ENCODE data around the gene PCCA.
"Not testable (repeated sequence)": the region's sequence is repeated elsewhere in the genome, so short reads cannot be mapped to it uniquely, and the experiment has no call there.

Gene PCCA

DNA sequence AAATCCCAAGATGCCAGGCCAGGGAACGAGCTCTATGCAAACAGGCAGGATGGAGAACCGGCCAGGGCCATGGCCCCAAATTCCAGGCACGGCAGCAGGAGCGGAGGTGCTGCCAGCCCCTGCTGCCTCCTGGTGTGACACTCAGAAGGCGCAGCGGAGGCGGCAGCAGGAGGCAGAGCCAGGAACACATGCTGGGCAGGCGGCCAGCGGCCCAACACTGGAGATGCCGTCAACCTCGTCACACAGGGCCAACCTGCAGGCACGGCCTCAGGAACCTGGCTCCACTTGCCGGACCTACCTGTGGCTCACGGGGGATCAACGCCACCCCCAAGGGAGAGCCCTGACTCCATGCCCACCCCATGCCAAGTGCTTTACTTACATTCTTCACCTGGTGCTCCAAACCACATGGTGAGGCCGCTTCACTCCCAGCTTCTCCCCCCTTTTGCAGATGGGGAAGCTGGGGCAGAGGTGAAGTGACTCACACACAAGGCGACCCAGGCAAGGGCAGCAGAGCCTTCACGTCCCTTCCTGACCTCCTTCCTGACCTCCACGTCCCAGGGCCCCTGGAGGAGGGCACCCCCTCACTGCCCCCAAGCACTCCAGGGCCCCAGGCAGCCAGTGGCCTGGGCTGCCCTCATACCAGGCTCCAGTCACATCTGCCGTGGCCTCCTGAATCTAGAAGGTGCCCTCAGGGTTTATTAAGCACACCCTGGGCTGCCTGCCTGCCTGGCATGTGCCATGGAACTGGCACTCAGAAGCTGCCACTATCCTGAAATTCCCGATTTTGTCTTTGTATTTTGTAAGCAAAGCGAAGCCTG lies 456.2 kb downstream of the PCCA start:
- DNase-seq (ENCODE audit: low read depth in 2 of 2): no peak

DNA sequence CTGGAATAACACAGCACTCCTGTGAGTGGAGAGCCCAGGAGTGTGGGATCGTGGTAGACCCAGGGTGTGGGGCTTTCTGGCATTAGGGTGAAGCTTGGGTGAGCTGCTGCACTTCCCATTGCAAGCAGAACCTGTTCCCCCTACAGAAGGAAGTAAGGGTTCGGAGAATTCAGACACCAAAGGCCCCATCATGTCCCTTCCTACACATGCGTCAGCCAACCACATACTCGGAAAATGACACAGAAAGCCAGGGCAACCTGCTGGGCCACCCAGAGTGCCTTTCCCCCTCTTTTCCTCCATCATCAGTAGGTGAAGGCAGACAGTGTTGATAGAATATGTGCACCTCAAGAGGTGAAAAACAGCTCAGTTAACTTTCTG lies 456.8 kb downstream of the PCCA start:
- no peak for DNase-seq (ENCODE audit: low read depth in 2 of 2)

DNA sequence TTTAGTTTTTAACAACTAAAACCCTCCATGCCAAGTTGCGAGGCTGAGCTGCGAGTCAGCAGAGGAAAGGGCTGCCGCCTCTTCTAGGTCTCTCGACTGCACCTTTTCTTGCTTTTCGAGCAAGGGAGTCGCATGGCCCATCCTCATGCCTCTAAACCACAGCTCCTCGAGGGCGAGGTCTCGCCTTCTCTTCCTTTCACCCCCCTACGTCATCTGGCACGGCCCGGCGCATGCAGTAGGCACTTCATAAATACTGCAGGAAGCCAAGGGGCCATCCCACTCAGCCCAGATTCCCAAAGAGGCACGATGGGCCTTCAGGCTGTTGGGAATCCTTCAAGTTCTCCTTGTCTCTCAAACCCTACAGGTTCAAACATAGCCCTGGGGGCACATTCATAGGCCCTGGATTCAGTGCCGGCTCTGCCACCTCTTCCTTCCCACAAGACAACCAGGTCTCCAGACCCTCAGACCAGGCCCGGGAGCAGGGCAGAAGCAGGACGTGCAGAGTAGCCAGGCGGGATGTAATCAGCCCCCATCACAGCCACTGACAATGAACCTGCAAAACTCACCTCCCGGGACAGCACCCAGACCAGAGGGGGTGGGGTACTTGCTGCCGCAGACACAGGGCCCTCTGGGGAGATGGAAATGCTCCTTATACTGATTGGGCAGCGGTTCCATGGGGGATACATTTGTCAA lies 458.0 kb downstream of the PCCA start:
- DNase-seq (ENCODE audit: low read depth in 2 of 2): no peak

DNA sequence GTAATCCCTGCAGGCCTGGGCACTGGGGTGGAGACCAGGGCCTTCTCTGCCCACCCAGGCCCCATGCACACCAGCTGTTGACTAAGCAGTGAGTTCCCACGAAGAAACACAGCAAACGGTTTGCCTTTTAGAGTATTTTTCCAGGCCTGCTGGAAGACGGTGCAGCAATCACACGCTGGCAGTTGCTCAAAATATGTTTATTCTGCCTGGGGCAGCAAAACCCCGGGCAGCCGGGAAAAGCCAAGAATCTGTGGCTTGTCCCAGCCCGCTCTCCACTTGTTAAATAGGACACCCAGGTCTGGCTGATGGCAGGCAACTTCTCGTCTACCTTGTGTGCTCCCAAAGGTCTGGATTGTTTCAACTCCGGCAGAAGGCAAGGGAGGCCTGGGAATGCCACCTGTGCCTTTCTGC lies 458.9 kb downstream of the PCCA start:
- no peak for DNase-seq (ENCODE audit: low read depth in 2 of 2)

DNA sequence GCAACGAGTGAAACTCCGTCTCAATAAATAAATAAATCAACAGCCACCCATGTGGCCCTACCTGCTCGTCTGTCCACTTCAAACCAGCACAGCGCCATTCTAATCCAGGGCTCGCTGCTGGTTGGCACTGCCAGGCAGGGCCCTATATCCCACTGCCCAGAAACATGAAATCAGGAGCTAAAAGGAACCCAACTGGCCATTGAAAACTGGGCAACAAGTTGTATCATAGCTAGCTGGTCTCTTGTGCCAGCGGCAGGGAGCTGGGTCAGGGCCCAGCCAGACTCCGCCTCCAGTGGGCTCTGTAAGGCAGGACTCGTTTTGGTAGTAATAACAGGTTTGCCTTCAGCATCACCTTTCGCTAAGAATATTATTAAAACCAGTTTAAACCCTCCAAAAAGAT lies 460.4 kb downstream of the PCCA start:
- no peak for DNase-seq (ENCODE audit: low read depth in 2 of 2)

DNA sequence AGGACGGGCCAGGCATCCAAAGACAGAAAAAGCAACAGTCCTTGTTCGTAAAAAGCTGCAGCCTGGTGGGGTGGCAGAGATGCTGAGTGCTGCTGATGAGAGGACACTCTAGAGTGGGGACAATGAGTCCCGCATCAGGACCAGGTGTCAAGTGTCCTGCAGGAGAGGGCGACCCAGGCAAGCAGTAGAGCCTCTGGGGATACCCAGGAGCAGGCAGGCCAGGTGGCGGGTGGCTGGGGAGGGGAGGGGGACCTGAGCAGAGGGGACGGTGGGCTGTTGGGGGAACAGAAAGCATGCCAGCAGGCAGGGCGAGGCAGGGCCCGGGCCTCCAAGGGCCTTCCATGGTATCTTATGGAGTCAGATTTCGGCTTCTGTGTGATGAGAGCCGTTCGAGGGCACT lies 463.9 kb downstream of the PCCA start:
- no peak for DNase-seq (ENCODE audit: low read depth in 2 of 2)

DNA sequence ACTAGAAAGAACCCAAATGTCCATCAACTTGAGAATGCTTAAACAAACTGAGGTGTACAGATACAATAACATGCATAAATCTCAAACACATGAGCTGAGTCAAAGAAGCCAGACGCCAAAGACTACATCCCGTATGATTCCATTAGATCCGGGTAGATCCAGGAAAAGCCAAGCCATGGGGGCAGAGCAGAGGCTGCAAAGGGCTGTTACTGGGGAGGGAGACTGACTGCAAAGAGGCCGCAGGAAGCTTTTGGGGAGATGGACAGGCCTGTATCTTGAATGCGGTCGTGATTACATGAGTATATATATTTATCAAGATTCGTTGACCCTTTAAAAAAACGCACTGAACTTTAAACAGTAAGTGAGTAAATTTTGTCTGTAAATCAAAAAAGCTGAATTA lies 471.0 kb downstream of the PCCA start:
- DNase-seq (ENCODE audit: low read depth in 2 of 2): no peak

DNA sequence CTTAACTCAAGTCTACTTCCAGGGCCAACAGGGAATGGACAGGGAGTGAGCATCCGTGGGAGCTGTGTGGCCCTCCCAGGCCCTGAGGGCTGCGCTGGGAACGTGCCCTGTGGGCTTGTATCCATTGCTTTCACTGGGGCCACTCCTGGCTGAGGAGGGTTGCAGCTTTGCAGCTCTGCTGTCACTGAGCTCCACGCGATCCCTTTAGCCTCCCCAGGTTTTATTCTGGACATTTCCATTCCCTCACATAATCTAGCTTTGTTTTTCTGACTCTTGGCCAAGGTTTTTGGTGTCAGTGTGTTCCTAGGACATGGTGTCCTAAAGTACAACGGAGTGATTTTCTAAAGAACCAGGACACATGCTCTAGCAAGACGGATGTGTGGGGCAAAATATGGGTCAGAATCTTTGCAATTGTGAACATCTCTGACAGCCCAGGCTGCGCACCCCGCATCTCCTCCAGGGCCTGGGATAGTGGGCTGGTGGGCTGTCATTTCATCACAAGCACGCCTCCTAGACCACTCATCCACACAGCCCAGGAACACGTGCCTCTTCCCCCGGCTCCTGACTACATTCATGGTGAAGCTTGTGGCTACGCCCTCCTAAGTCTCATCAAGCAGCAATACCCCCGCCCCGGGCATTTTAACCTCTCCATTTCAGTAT lies 471.7 kb downstream of the PCCA start:
- DNase-seq (ENCODE audit: low read depth in 2 of 2): no peak

DNA sequence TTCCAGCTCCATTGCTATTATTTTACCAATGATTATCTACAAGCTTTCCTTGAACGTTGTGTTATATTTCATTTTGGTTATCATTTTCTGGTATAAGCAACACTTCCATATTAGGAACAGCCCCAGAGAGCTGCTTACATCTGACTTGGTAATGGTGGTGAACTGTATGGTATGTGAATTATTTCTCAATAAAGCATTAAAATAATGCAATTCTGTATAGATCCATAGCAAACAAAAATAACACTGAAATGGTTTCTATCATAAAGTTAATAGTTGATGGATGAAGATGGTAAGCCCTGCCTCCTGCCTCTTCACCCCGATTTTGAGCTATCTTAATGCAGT lies 472.2 kb downstream of the PCCA start:
- DNase-seq (ENCODE audit: low read depth in 2 of 2): no peak

DNA sequence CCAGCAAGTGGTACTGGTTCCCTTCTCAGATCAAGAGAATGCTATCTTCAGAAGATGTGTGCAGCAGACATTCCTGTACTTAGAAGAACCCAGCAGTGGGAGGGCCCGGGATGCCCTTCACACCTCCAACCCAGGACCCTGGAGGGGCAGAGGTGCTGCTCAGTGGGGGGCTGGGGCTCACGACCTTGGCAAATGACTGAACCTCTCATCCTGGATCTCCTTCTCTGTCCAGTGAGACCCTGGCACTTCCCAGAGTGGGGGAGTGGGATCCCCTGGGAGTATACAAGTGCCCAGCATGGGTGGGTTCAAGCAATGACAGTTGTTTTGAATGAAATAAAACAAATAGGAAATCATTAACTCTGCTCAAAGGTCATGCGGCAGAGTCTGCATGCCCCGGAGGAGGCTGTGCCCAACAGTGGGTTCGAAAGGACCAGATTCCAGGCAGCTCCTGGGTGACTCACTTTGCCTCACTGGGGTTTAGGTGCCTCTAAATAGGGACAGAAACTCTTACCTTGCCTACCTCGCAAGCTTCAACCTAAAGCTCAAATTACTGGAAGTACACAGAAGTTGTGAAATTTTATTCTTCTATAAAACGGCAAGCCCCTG lies 472.8 kb downstream of the PCCA start:
- DNase-seq (ENCODE audit: low read depth in 2 of 2): no peak

DNA sequence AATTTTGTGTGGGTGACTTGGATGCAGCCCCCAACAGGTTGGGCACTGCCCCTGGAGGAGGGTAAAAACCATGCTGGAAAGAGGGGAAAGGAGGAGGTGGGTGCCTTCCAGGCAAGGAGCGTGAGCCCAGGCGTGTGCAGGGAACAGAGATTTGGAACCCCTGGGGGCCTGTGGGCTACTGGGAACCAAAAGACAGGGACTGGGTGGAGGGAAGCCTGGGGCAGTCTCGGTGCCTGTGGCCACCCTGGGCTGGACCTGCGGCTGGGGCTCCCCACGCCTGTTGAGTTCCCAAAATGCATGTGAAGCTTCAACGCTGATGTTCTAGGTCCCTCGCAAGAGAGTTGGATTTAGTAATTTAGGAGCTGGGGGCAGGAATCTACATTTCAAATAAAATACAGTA lies 474.9 kb downstream of the PCCA start:
- DNase-seq (ENCODE audit: low read depth in 2 of 2): no peak

DNA sequence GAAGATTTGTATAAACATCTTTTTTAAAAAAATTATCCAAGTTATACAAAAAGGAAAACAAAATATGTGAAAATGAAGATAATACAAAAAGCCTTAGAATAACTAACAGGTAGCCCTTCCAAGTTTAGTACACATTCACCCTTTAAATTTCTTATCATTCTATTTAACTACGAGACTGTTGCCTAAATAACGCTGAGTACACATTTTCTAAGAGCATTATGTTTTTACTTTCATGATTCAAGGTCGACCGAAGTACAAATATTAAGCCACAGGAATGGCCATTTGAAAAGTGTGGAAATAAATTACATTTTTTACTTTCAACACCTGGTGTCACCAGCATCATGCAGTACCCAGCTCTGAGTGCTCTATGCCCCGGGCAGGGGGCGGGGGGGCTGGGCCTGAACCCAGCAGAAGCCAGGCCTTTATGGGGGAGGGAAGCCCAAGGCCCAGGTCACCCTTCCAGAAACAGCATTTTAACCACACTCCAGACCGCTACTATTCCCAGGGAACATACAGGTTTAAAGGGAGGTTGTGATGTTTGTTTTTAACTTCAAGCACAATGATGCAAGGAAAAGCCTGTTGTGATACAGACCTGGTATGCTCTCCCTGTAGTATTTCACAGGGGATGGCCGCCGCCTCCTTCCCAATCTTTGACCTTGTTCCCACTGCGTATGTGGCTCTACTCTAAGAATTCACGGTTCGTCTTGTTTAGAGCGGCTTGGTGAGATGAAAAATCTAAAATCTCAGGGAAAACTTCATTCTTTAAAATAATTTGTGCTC lies 475.7 kb downstream of the PCCA start:
- DNase-seq (ENCODE audit: low read depth in 2 of 2): no peak

DNA sequence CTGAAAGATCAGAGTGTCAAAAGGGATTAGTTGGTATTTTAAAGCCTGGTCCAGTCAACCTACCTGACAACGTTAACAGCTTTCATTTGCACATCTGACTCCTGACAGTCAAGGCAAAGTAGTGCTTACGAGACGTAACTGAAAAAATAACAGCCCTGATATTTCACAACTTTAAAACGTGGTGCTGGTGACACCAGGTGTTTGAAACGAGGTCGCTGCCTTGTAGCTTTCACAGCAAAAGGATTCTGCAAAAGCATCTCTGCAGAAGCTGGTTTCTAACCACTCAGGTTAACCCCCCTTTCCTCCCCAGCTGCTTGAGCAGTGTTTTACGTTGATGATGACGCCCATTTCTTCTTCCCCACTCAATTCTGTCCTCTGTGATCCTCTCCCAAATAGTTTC lies 476.4 kb downstream of the PCCA start:
- no peak for DNase-seq (ENCODE audit: low read depth in 2 of 2)

DNA sequence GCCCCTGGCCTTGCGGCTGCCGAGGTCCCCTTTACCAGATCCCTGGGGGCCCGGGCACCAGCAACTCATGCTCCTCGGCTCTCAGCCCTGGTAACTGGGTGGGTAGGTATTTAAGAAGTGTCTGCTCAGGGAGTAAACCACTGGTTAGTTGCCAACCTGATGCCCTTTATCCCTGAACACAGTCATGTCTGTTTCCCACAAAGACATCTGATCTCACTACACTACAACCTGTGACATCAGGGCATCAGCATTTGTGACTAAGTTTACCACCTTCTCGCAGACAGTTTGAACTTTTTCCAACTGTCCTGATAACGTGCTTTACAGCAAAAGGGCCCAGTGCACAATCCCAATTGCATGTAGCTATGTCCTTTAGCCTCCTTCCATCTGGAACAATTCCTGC lies 477.6 kb downstream of the PCCA start:
- no peak for DNase-seq (ENCODE audit: low read depth in 2 of 2)

DNA sequence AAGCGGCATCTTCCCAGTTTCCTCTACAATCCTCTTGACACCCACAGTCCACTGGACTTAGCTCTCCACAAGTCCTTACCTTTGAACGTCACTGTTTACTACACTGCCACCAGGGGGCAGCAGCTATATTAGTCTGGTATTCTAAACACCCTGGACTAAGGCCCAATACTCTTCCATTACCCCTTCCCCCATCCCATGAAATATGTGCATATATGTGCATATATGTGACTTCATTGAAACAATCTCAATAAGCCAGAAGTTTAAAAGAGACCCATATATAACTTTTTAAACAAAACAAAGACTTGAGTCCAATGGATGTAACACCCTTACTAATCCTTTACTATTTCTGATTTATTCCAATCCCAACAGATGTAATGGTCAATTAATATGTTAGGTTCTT lies 484.2 kb downstream of the PCCA start:
- peak; percentile 49 to 58 for DNase-seq (ENCODE audit: low read depth in 2 of 2)

DNA sequence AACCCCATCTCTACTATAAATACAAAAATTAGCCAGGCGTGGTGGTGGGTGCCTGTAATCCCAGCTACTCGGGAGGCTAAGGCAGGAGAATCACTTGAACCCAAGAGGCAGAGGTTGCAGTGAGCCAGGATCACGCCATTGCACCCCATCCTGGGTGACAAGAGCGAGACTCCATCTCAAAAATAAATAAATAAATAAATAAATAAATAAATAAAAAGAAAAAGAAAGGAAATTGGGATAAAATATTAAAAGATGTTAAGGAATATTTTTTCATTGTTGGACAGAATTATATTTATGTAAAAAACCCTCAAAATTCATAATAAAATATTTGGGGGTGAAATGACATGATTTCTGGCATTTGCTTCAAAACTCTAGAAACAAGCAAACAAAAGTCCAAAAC lies 488.3 kb downstream of the PCCA start:
- DNase-seq (ENCODE audit: low read depth in 2 of 2): not testable (repeated sequence)

All from stimulated activated CD8-positive, alpha-beta memory T cell treated with anti-CD3 and anti-CD28 coated beads, Interleukin-7, amount 100 ng/mL, for 4 hours (primary cell).